ENCODE results near the gene TMEM167B. TPM values are rescaled to one million over a fixed set of nuclear protein-coding genes. Genes with fewer than 3 reads are reported as not detected.

TMEM167B gene
- total and polyA plus RNA-seq, 2 of the 8 experiments (the other 6 are each of a cell fraction or from before 2014, with no cell fraction given) = 3.6 to 14.8 TPM

- POLR2A ChIA-PET (ENCODE audit: partially characterized antibody) = interaction anchor here (0.6 to 0.9 kb wide), 3 partner anchors 13 to 34 kb away, joined by 3 read pairs; no protein-coding TSS in a partner anchor
- no peak overlapping the region for H2AK5ac ChIP-seq (ENCODE audit: low read depth, low read length)
- no peak for FAIRE-seq
- TF ChIP-seq KDM4A (IDR thresholded peaks at IDR 0.05; ENCODE audit: low read depth, low read length, severe bottlenecking) (no peak), RXRA (IDR thresholded peaks at IDR 0.05; ENCODE audit: insufficient read depth, low read depth, low read length) (no peak), SIRT6 (IDR thresholded peaks at IDR 0.05; ENCODE audit: low read length) (no peak), RAD21 (IDR thresholded peaks at IDR 0.05 in 1 of 2, conservative IDR thresholded peaks at IDR 0.05 in 1 of 2; ENCODE audit: low read depth in 2 of 2, low read length in 2 of 2) (no peak), SIX5 (IDR thresholded peaks at IDR 0.05; ENCODE audit: low read depth, low read length) (no peak), ASH2L (IDR thresholded peaks at IDR 0.05; ENCODE audit: low read length) (no peak), ATF3 (IDR thresholded peaks at IDR 0.05; ENCODE audit: insufficient read depth, low read depth, low read length) (no peak), SP1 (IDR thresholded peaks at IDR 0.05; ENCODE audit: low read depth, low read length) (no peak), E2F6 (IDR thresholded peaks at IDR 0.05) (no peak), EGR1 (IDR thresholded peaks at IDR 0.05; ENCODE audit: borderline replicate concordance, low read depth, low read length) (no peak), ZNF274 (IDR thresholded peaks at IDR 0.05; ENCODE audit: borderline replicate concordance, extremely low read depth, low read length) (no peak), BRCA1 (IDR thresholded peaks at IDR 0.05; ENCODE audit: low read depth, low read length) (no peak), SIN3A (conservative IDR thresholded peaks at IDR 0.05 in 1 of 2, IDR thresholded peaks at IDR 0.05 in 1 of 2; ENCODE audit: low read depth in 1 of 2, low read length in 2 of 2) (no peak)
These were observed 4.3 kb downstream of the TMEM167B start for GRCh38 chr1:109094871-109095270.

More at GRCh38 chr1:109094871-109095270, 4.3 kb downstream of the TMEM167B start:
- no peak overlapping the region for H2AFZ ChIP-seq (ENCODE audit: low read length)
- H3K79me2 ChIP-seq (ENCODE audit: control insufficient read depth in 1 of 2, insufficient read depth in 2 of 2, low read length in 2 of 2) = peaks cover 0 to 16% of the 10 kb centered on the region in 2 experiments; a peak in 3 of 4 replicates
- peaks cover 0 to 7% (median 2%) of the 10 kb centered on the region in 4 experiments; a peak in 3 of 8 replicates for H3K36me3 ChIP-seq (ENCODE audit: control insufficient read depth in 2 of 4, insufficient read depth in 4 of 4, low read length in 3 of 4)
- H2BK15ac ChIP-seq (ENCODE audit: low read length) = no peak overlapping the region
- H4K91ac ChIP-seq (replicated peaks; ENCODE audit: insufficient read length, low read length) = no peak overlapping the region
- H3K4ac ChIP-seq (replicated peaks; ENCODE audit: insufficient read length, low read depth, low read length) = no peak overlapping the region
- no peak overlapping the region for H3K4me3 ChIP-seq (ENCODE audit: extremely low read depth in 1 of 4, insufficient read depth in 2 of 4, low read depth in 3 of 4, low read length in 4 of 4)
- no peak overlapping the region for H3K14ac ChIP-seq (ENCODE audit: insufficient read length)
- no peak overlapping the region for H3K56ac ChIP-seq (replicated peaks; ENCODE audit: insufficient read length, low read depth, low read length)
- H3K4me2 ChIP-seq (ENCODE audit: insufficient read depth in 1 of 2, low read depth in 2 of 2, low read length in 2 of 2) = no peak overlapping the region
- no peak overlapping the region for H2BK20ac ChIP-seq (ENCODE audit: low read length)
- no peak overlapping the region for H2BK12ac ChIP-seq (ENCODE audit: low read depth, low read length)
- H3K9ac ChIP-seq (replicated peaks in 1 of 4; ENCODE audit: extremely low read depth in 1 of 4, low read depth in 3 of 4, low read length in 3 of 4) = no peak overlapping the region
- H4K20me1 ChIP-seq (replicated peaks in 1 of 2; ENCODE audit: control insufficient read depth in 1 of 2, insufficient read depth in 2 of 2, low read length in 2 of 2) = peaks cover 0 to 2% of the 10 kb centered on the region in 2 experiments
- H3K23me2 ChIP-seq (ENCODE audit: low read depth, low read length) = no peaks in the 10 kb centered on the region
- no peak overlapping the region for H4K8ac ChIP-seq (ENCODE audit: extremely low read depth, insufficient read depth, low read length)
- no peaks in the 10 kb centered on the region for H3K9me3 ChIP-seq (ENCODE audit: insufficient read depth in 2 of 2, low read depth in 1 of 2, low read length in 1 of 2)
- no peak overlapping the region for H3K18ac ChIP-seq (ENCODE audit: extremely low read depth, low read length)
- no peaks in the 10 kb centered on the region for H3K27me3 ChIP-seq (replicated peaks in 1 of 4; ENCODE audit: control insufficient read depth in 3 of 4, extremely low read depth in 1 of 4, insufficient read depth in 3 of 4, low read length in 3 of 4)
- no peak for DNase-seq (ENCODE audit: low read depth in 1 of 2, low spot score in 2 of 2)
- 100% methylated on average over 1 of the region's 1 CpG; no CpG with 5 or more reads in 1 of the 2 experiments for WGBS, 2 experiments (ENCODE audit: extremely low coverage in 1 of 2, insufficient coverage in 1 of 2, insufficient read length in 1 of 2, insufficient replicate concordance in 2 of 2, low coverage in 1 of 2, low lambda C conversion rate in 2 of 2, missing lambda C conversion rate in 1 of 2)
- no peaks in the 10 kb centered on the region; a peak in 1 of 7 replicates for H3K4me1 ChIP-seq (replicated peaks in 1 of 4; ENCODE audit: control insufficient read depth in 3 of 4, insufficient read depth in 4 of 4, low read length in 3 of 4)
- no peak overlapping the region for H2BK5ac ChIP-seq (ENCODE audit: low read depth, low read length)
- H3K79me1 ChIP-seq (ENCODE audit: low read depth, low read length) = no peaks in the 10 kb centered on the region
- H2BK120ac ChIP-seq (replicated peaks; ENCODE audit: low read depth, low read length) = no peak overlapping the region
- H3K23ac ChIP-seq (ENCODE audit: insufficient read length) = no peak overlapping the region
- no peak overlapping the region for H4K5ac ChIP-seq (ENCODE audit: insufficient read length, low read depth, low read length)
- no peak overlapping the region for H3K27ac ChIP-seq (ENCODE audit: low read depth, low read length)
- CTCF ChIA-PET (ENCODE audit: partially characterized antibody) = no interaction called here

Measured in H1 (cell line).